ENCODE results near the gene SPINK4. TPM values are rescaled to one million over a fixed set of nuclear protein-coding genes. Genes with fewer than 3 reads are reported as not detected.

Gene SPINK4, protein sequence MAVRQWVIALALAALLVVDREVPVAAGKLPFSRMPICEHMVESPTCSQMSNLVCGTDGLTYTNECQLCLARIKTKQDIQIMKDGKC
- total RNA-seq (not detected in 2 replicates), polyA plus RNA-seq (not detected in 2 replicates), polyA minus RNA-seq (not detected in 2 replicates)
- total RNA-seq (2013): not detected

DNA sequence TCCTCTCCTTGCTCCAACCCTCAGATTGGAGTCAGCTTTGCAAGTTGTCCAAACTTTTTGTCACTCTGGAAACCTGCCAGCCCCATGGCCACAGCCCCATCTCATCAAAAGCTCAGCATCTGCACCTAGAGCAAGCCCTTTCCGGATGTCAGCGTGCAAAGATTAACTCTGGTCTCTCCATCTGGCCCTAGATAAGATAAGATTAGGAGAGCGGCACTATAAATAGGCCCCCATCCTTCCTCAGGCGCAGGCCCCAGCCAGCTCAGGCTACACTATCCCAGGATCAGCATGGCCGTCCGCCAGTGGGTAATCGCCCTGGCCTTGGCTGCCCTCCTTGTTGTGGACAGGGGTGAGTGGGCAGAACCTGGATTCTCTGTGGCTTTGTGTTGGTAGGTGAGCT is at the start of gene SPINK4:
Gene SPINK4, plus strand, starts transcription at position 247 of the 400 bp plus-strand sequence. Its CDS starts 42 bp downstream, at position 289.
- no peak within 1 kb of the TSS for H3K27ac ChIP-seq (ENCODE audit: low read length in 2 of 2)
- no peak within 1 kb of the TSS for H3K4me2 ChIP-seq (replicated peaks; ENCODE audit: low read depth, low read length, poor library complexity, severe bottlenecking)
- H2AFZ ChIP-seq (ENCODE audit: insufficient read depth, low read depth, low read length, poor library complexity, severe bottlenecking): no peak within 1 kb of the TSS
- intact Hi-C loops (cut with micrococcal nuclease): no loop called here
- no peak within 1 kb of the TSS for H3K9ac ChIP-seq (ENCODE audit: low read length)
- 45% methylated on average over 4 of the region's 7 CpGs for WGBS (ENCODE audit: insufficient coverage)
- H4K20me1 ChIP-seq (ENCODE audit: control insufficient read depth, insufficient read depth, low read length, poor library complexity, severe bottlenecking): no peaks in the 10 kb centered on the region
- Mint-ChIP-seq H3K9me3 (ENCODE audit: insufficient read depth) (no peaks in the 10 kb centered on the region), H3K27ac (no peak within 1 kb of the TSS), H3K27me3 (peaks cover 9% of the 10 kb centered on the region), H3K4me3 (no peak within 1 kb of the TSS), H3K4me1 (no peaks in the 10 kb centered on the region)
- H3K4me3 ChIP-seq (ENCODE audit: control extremely low read depth in 1 of 5, extremely low read depth in 1 of 5, insufficient read depth in 1 of 5, low read depth in 2 of 5, low read length in 4 of 5): no peak within 1 kb of the TSS
- ChIA-PET POLR2A (no interaction called here), CTCF (interaction anchor here (1.2 to 1.5 kb wide), 3 partner anchors 14 to 157 kb away, joined by 3 to 4 read pairs (median 3); no protein-coding TSS in a partner anchor)
- H3K79me2 ChIP-seq (ENCODE audit: control insufficient read depth, insufficient read depth, low read length): no peaks in the 10 kb centered on the region
- ATAC-seq (ENCODE audit: low read depth) (no peak), DNase-seq (no peak)
- no peaks in the 10 kb centered on the region for H3K36me3 ChIP-seq (replicated peaks in 1 of 2; ENCODE audit: control extremely low read depth in 1 of 2, control insufficient read depth in 1 of 2, extremely low read depth in 1 of 2, insufficient read depth in 2 of 2, low read length in 1 of 2)
- no peak for TF ChIP-seq EZH2 (IDR thresholded peaks at IDR 0.05; ENCODE audit: borderline replicate concordance, insufficient read depth, low read depth, low read length, poor library complexity, severe bottlenecking)
- TF ChIP-seq, protein P1, sequence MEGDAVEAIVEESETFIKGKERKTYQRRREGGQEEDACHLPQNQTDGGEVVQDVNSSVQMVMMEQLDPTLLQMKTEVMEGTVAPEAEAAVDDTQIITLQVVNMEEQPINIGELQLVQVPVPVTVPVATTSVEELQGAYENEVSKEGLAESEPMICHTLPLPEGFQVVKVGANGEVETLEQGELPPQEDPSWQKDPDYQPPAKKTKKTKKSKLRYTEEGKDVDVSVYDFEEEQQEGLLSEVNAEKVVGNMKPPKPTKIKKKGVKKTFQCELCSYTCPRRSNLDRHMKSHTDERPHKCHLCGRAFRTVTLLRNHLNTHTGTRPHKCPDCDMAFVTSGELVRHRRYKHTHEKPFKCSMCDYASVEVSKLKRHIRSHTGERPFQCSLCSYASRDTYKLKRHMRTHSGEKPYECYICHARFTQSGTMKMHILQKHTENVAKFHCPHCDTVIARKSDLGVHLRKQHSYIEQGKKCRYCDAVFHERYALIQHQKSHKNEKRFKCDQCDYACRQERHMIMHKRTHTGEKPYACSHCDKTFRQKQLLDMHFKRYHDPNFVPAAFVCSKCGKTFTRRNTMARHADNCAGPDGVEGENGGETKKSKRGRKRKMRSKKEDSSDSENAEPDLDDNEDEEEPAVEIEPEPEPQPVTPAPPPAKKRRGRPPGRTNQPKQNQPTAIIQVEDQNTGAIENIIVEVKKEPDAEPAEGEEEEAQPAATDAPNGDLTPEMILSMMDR (IDR thresholded peaks at IDR 0.05): no peak
- peaks cover 0 to 5% (median 0%) of the 10 kb centered on the region in 4 experiments for H3K27me3 ChIP-seq (replicated peaks in 1 of 4; ENCODE audit: control extremely low read depth in 1 of 4, control insufficient read depth in 3 of 4, insufficient read depth in 4 of 4, low read length in 3 of 4)
- H3K4me1 ChIP-seq (ENCODE audit: control insufficient read depth in 2 of 2, insufficient read depth in 2 of 2, low read length in 2 of 2): no peaks in the 10 kb centered on the region
- no peaks in the 10 kb centered on the region for H3K9me3 ChIP-seq (ENCODE audit: control extremely low read depth in 1 of 3, control insufficient read depth in 2 of 3, insufficient read depth in 1 of 3, low read length in 2 of 3)

DNA sequence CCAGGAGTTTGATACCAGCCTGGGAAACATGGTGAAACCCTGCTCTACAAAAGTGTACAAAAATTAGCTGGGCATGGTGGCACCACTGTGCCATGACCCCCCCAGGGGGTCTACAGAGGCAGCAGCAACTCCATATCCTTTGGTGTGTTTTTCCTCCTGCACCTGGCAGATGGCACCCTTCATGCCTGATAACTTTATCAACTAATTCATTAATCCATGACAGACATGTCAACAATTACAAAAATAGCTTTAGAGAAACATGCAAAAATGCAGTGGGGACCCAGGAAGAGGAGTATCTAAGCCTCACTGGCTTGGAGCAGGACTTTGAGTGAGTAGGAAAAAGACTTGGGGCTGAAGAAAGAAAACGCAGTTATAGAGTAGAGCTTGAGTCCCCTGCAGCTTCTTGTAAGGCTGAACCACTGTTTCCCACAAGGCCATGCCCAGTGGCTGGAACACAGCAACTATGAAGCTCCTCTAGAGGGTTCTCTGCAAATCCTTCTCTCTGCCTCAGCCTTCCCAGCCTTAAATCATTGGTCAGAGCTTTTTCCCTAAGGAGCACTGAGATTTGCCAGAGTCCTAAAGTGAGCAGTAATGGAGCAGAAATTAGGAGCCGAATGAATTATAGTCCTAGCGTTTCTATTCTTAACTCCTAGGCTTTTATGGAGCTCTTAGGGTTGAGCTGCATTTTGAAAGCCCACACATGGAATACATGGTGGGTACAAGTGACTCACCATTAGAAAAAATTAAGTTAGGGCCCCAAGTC is 47.3 kb upstream of the SPINK4 start:
- POLR2A ChIA-PET: interaction anchor here (0.6 to 1.6 kb wide), 2 partner anchors 10 to 50 kb away, joined by 3 read pairs; no protein-coding TSS in a partner anchor
- ATAC-seq (ENCODE audit: low read depth) (no peak), DNase-seq (no peak)
- no peak overlapping the region for H3K27ac ChIP-seq (ENCODE audit: low read length in 2 of 2)
- H3K4me1 ChIP-seq (ENCODE audit: control insufficient read depth in 2 of 2, insufficient read depth in 2 of 2, low read length in 2 of 2): peaks cover 0 to 6% of the 10 kb centered on the region in 2 donors
- no peaks in the 10 kb centered on the region for H3K9me3 Mint-ChIP-seq (ENCODE audit: insufficient read depth)
- peaks cover 7% of the 10 kb centered on the region for H3K4me1 Mint-ChIP-seq
- TF ChIP-seq, protein P1 (IDR thresholded peaks at IDR 0.05): no peak
- no peak for TF ChIP-seq EZH2 (IDR thresholded peaks at IDR 0.05; ENCODE audit: borderline replicate concordance, insufficient read depth, low read depth, low read length, poor library complexity, severe bottlenecking)
- no peaks in the 10 kb centered on the region for H3K27me3 ChIP-seq (replicated peaks in 1 of 4; ENCODE audit: control extremely low read depth in 1 of 4, control insufficient read depth in 3 of 4, insufficient read depth in 4 of 4, low read length in 3 of 4)
- CTCF ChIA-PET: interaction anchor here (0.9 to 1.6 kb wide), 3 partner anchors 9 to 34 kb away, joined by 3 to 7 read pairs (median 6); no protein-coding TSS in a partner anchor
- H3K27ac Mint-ChIP-seq: no peak overlapping the region
- intact Hi-C loops (cut with micrococcal nuclease): no loop called here
- no peaks in the 10 kb centered on the region for H3K9me3 ChIP-seq (ENCODE audit: control extremely low read depth in 1 of 3, control insufficient read depth in 2 of 3, insufficient read depth in 1 of 3, low read length in 2 of 3)
- peaks cover 6% of the 10 kb centered on the region for H3K27me3 Mint-ChIP-seq
- no peaks in the 10 kb centered on the region for H3K79me2 ChIP-seq (ENCODE audit: control insufficient read depth, insufficient read depth, low read length)
- no peak overlapping the region for H3K4me3 Mint-ChIP-seq
- H2AFZ ChIP-seq (ENCODE audit: insufficient read depth, low read depth, low read length, poor library complexity, severe bottlenecking): no peak overlapping the region
- H4K20me1 ChIP-seq (ENCODE audit: control insufficient read depth, insufficient read depth, low read length, poor library complexity, severe bottlenecking): no peaks in the 10 kb centered on the region
- H3K36me3 ChIP-seq (replicated peaks in 1 of 2; ENCODE audit: control extremely low read depth in 1 of 2, control insufficient read depth in 1 of 2, extremely low read depth in 1 of 2, insufficient read depth in 2 of 2, low read length in 1 of 2): no peaks in the 10 kb centered on the region
- 63% methylated on average over 1 of the region's 3 CpGs for WGBS (ENCODE audit: insufficient coverage)
- H3K4me2 ChIP-seq (replicated peaks; ENCODE audit: low read depth, low read length, poor library complexity, severe bottlenecking): no peak overlapping the region
- H3K4me3 ChIP-seq (ENCODE audit: control extremely low read depth in 1 of 5, extremely low read depth in 1 of 5, insufficient read depth in 1 of 5, low read depth in 2 of 5, low read length in 4 of 5): no peak overlapping the region
- H3K9ac ChIP-seq (ENCODE audit: low read length): no peak overlapping the region
